Activated T-cell treated with anti-CD3 and anti-CD28 coated beads, Interleukin-2, amount 50 U/mL, for 48 hours (primary cell): ENCODE measurements around the gene BCAT1.
"Not testable (repeated sequence)": the region's sequence is repeated elsewhere in the genome, so short reads cannot be mapped to it uniquely, and the experiment has no call there.

Experiments
- DNase-seq, 2 experiments: peaks; one replicate each; pipeline ENCODE4 v3.0.0-alpha.2; 2020

The BCAT1 gene

DNA sequence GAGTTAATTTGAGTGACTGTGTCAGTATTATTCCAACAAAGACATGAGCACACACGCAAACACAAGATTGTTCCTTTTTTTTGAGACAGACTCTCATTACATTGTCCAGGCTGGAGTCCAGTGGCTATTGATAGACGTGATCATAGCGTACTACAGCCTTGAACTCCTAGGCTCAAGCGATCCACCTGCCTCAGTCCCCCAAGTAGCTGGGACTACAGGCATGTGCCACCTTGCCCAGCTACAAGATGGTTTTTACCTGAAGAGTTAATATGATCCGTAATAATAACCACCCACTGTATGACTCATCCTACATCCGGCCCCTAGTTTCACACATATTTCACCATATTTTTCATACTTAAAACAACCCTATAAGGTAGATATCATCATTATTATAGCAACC, 26.8 kb downstream of the BCAT1 start:
- DNase-seq, result no peak

- no peak for DNase-seq
Measured at GRCh38 chr12:24921251-24922038, 27.5 kb downstream of the BCAT1 start.

DNA sequence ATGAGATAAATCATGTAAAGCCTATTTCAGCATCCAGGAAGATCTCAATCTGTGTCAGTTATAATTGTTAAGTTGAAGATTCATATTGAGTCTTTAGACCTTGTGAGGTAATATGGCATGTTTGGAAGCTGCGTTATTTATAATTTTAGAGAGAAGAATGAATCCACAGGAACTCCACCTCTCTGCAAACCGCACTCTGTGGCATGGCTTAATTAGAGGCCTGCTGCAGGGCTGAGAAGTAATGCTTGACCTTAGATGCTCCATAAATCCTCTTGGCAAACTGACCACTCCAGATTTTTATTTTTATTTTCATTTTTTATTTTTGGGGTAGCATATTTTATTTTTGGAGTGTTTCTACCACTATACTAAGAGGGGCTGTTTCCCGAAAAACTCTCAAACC, 28.8 kb downstream of the BCAT1 start:
- no peak for DNase-seq

- peak; percentile 44 to 50 for DNase-seq
Measured at GRCh38 chr12:24919346-24920001, 29.4 kb downstream of the BCAT1 start.

DNA sequence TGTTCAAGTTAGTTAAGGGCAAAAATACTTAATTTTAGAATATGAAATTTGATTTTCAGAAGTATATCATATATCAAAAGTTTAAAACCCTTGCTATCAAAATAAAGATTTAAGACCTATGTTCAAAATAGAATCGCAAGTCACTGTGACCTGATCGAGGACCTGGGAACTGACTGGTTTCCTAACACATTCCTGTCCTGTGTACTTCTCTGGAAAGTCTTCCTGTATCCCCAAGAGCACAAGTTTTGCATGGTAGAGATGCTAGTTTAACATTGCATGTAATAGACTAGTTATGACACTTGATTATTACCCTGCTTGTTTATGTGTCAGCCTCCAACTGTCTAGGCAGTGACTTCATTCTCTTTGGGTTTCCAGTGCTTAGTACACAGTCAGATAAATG, 30.3 kb downstream of the BCAT1 start:
- no peak for DNase-seq

- no peak for DNase-seq
Measured at GRCh38 chr12:24915501-24915900, 33.4 kb downstream of the BCAT1 start.

DNA sequence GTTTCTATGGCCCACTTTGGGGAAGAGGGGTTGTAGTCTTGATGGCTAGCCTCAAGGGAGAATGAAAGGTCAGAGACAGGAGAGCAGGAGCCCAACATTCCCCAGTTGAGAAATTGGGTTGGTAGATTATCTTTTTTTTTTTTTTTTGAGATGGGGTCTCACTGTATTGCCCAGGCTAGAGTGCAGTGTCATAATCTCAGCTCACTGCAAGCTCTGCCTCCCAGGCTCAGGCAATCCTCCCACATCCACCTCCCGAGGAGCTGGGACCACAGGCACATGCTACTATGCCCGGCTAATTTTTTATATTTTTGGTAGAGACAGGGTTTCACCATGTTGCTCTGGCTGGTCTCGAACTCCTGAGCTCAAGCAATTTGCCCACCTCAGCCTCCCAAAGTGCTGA, 34.9 kb downstream of the BCAT1 start:
- DNase-seq, result no peak

GRCh38 chr12:24913130-24913529, 35.8 kb downstream of the BCAT1 start:
- DNase-seq, result no peak

DNA sequence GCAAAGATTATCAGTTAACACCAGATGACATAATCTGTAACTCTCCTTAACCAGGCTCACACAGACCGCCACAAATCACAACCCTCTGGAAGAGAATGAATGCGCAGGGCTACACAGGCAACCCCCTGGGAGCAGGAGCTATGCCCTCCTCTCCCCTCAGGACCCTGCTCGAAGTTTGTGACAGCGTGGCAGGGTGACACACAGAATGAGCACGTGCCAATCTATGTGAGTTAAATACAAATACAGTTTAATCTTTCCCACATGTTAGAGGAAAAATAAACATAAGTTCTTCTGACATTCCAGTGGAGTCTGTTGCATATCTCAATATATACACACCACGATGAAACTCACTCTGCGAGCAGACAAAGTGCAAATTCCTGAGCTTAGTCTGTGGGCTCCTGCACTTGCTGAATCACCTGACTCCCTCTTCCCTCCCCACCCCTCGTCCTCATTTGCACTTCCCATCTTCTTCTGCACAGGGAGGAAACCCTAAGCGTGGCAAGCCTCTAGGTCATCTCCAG, 37.6 kb downstream of the BCAT1 start:
- DNase-seq, result no peak

DNA sequence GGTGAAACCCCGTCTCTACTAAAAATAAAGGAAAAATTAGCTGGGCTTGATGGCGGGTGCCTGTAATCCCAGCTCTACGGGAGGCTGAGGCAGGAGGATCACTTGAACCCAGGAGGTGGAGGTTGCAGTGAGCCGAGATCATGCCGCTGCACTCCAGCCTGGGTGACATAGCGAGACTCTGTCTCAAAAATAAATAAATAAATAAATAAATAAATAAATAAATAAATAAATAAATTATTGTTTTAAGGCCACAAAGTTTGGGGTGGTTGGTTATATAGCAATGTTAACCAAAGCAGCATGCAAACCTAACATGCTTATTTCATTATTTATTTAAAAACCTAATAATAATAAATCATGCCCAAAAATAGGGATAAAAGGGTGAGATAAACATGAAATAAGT, 38.7 kb downstream of the BCAT1 start:
- not testable (repeated sequence) for DNase-seq

- no peak for DNase-seq
Measured at GRCh38 chr12:24909667-24910066, 39.2 kb downstream of the BCAT1 start.

- no peak for DNase-seq
Measured at GRCh38 chr12:24907464-24907863, 41.4 kb downstream of the BCAT1 start.

GRCh38 chr12:24906141-24906540, 42.8 kb downstream of the BCAT1 start:
- no peak for DNase-seq

GRCh38 chr12:24905431-24905830, 43.5 kb downstream of the BCAT1 start:
- no peak for DNase-seq

GRCh38 chr12:24904871-24905270, 44.0 kb downstream of the BCAT1 start:
- no peak for DNase-seq

DNA sequence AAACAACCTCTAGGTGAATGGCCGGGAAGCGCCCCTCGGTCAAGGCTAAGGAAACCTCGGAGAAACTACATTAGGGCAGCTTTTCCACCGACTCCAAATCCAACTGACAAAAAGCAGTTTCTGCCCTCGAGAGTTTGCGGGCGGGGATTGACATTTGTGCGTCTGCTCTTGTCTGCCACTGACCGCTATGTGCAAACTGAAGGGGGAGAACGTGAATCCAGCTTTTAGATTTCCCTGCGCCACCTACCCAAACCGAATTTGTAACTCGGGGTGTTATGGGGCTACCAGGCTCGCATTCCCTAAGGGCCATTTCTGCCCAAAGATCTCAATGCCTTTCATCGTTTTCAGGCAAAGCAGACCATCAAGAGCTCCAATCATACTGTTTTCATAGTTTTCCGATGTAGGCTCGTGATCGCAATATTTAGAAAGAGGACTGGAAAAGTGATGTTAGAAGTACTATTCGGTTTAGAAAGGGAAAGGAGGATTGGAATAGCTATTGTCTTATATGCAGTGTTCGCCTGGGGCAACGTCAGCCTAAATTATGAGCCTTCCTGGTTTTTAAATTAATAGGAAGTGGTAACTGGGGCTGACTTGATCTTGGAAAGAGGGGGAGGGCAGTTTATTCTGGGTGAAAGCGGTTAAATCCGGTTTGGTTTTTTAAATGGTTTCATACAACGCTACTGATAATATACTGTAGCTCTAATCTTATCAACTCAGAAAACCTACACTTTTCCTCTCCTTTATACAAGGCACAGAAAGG, 45.4 kb downstream of the BCAT1 start:
- DNase-seq, result no peak

DNA sequence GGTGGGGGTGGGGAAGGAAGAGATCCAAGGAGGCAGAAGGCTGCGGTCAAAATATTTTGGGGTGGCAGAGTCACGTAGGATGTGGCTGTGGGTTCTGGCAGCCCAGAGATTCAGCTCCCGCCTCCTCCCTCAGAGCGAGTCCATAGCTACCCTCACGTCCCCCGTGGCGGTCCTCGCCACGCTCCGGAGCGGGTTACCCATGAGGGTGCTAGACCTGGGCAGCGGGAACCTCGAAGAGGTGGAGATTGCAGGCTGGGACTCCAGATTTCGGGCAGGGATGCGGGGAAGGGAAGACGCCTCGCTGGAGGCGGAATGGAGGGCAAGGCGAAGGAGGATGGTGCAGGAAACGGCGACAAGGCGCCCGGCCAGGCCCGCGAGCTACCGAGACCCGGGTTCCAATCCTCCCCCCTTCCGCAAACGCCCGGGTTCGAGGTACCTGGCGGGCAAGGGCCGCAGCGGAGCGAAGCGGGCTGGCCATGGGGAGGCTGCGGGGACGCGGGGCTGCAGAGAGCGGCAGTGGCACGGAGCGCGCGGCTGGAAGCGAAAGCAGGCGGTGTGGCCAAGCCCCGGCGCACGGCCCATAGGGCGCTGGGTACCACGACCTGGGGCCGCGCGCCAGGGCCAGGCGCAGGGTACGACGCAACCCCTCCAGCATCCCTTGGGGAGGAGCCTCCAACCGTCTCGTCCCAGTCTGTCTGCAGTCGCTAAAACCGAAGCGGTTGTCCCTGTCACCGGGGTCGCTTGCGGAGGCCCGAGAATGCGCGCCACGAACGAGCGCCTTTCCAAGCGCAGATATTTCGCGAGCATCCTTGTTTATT, 46.2 kb downstream of the BCAT1 start:
- peak; percentile 56 to 59 for DNase-seq

DNA sequence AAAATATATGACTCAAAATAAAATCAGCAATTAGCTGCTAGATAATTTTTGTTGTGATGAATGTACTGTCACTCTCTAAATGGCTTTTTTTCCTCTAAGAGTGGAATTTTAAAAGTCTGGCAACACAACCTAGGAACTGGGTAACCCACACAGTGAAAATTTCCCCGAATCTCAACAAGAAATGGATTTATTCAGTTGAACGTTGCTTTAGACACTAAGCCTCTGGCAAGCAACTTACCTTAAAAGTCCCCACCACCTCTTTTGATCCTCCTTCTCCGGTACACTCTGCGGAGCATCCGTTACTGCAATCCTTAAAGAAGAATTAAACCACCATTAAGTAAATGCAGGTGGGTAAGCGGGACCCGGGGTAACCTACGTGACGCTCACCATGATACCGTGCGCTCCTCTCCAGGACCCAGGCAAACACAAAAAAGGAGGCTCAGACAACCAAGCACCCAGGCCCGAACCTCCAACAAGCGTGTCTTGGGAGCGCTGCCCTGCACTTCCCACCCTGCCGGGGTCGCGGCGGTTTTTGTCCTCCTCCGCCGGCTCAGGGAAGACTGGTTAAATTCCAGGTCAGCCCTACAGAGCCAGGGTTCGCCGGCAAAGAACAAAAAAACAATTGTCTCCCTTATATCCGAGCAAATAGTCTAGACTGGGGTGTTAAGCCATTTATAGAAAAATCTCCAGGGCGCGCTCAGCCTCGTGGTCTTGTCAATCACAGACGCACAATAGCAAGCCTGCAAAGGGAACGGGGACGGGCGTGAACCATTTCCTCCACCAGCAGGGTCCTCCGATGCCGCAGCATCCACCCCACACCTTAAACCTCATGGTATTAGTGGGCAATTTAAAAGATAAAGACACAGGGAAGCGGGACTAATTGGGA, 47.1 kb downstream of the BCAT1 start:
- peak; percentile 45 to 56 for DNase-seq

DNA sequence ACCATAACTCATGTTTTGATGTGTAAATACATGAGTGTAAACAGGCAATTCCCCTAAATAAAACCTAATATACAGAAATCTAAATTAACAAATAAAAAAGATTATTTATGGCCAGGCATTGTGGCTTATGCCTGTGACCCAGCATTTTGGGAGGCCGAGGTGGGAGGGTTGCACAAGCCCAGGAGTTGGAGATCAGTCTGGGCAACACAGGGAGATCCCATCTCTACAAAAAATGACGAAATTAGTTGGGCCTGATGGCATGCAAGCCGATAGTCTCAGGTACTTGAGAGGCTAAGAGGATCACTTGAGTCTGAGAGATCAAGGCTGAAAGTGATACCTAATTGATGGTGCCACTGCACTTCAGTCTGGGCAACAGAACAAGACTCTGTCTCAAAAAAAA, 48.7 kb downstream of the BCAT1 start:
- DNase-seq, result no peak

- DNase-seq, result no peak
Measured at GRCh38 chr12:24899503-24900075, 49.3 kb downstream of the BCAT1 start.

DNA sequence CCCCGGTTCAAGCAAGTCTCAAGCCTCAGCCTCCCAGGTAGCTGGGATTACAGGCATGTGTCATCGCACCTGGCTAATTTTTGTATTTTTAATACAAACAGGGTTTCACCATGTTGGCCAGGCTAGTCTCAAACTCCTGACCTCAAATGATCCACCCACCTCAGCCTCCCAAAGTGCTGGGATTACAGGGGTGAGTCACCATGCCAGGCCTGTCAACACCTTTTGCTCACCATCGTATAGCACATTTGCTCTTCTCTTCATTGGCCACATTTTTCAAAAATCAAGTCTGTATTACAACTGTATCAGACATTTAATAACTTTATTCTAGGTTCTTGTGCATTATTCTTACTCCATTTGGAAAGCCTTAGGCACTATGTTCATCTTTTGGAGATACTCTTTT, 50.3 kb downstream of the BCAT1 start:
- no peak for DNase-seq
